BJ (cell line): ENCODE data around the gene CDHR4. TPM values are rescaled to one million over a fixed set of nuclear protein-coding genes. Genes with fewer than 3 reads are reported as not detected.
"Not testable (repeated sequence)": the region's sequence is repeated elsewhere in the genome, so short reads cannot be mapped to it uniquely, and the experiment has no call there.

ENCODE experiments used
- CTCF ChIA-PET: fragments of 350-600 bp; formaldehyde crosslinking; extraction: SDS; loops from one replicate; lab custom pipeline; 2021; ENCODE audit warnings: antibody characterized with exemption, inconsistent platforms; lab: Yijun Ruan, JAX
- POLR2A ChIA-PET: fragments of 300-600 bp; sonication (Branson Sonifier 250); formaldehyde crosslinking; extraction: SDS; loops from one replicate; lab custom pipeline; 2021; ENCODE audit warnings: antibody characterized with exemption; lab: Charles Lee
- DNase-seq: peaks from one replicate; pipeline ENCODE4 v3.0.0-alpha.2; 2011; ENCODE audit warnings: low read depth
- H3K27me3 ChIP-seq: 2 replicates; pipeline ENCODE4 v1.6.0; 2011; ENCODE audit warnings: low read length; ENCODE audit not compliant: control insufficient read depth, insufficient read depth
- H3K36me3 ChIP-seq: 2 replicates; pipeline ENCODE4 v1.5.1; 2011; ENCODE audit warnings: low read length; ENCODE audit not compliant: control insufficient read depth, insufficient read depth
- H3K4me3 ChIP-seq: 2 replicates; pipeline ENCODE4 v1.5.1; 2011; ENCODE audit warnings: low read depth, mild to moderate bottlenecking, control low read depth, low read length
- polyA plus RNA-seq: library from polyadenylated mRNA; depleted of rRNA; stranded (reverse); fragments of >200 nt; gene quantifications from 2 replicates; pipeline ENCODE4 v1.2.3, GENCODE V29; 2011
- TF ChIP-seq, protein P1 (sequence below): IDR thresholded peaks from 2 replicates; pipeline ENCODE4 v1.5.1; 2011; ENCODE audit warnings: low read depth, mild to moderate bottlenecking, control low read depth, inconsistent platforms, low read length, moderate library complexity; ENCODE audit not compliant: insufficient read depth

Gene CDHR4
- polyA plus RNA-seq, 1 experiment: not detected

DNA sequence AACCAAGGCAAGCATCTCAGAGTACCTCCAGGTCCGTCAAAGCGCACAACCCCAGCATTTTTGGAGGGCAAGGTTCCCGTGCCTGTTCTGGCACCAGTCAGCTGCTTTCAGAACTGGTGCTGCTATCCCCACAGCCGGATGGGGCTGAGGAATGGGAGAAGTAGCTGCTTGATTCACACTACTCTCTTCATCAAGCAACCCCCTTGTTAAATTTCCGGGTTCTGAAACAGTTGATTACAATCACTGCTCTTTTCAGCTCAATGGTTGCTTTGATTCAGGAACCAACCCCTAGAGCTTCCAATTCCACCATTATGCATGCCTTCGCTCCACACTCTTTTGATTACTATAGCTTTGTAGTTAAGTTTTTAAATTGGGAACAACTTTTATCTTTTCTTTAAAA is 26.3 kb upstream of the CDHR4 start:
- Histone ChIP-seq H3K27me3 (no peaks in the 10 kb centered on the region), H3K36me3 (peaks cover 5% of the 10 kb centered on the region), H3K4me3 (no peak overlapping the region)
- TF ChIP-seq, protein P1, sequence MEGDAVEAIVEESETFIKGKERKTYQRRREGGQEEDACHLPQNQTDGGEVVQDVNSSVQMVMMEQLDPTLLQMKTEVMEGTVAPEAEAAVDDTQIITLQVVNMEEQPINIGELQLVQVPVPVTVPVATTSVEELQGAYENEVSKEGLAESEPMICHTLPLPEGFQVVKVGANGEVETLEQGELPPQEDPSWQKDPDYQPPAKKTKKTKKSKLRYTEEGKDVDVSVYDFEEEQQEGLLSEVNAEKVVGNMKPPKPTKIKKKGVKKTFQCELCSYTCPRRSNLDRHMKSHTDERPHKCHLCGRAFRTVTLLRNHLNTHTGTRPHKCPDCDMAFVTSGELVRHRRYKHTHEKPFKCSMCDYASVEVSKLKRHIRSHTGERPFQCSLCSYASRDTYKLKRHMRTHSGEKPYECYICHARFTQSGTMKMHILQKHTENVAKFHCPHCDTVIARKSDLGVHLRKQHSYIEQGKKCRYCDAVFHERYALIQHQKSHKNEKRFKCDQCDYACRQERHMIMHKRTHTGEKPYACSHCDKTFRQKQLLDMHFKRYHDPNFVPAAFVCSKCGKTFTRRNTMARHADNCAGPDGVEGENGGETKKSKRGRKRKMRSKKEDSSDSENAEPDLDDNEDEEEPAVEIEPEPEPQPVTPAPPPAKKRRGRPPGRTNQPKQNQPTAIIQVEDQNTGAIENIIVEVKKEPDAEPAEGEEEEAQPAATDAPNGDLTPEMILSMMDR: no peak
- POLR2A ChIA-PET: interaction anchor here (0.6 kb wide), 1 partner anchor 410 kb away, joined by 5 read pairs; no protein-coding TSS in a partner anchor
- DNase-seq: no peak
- CTCF ChIA-PET: interaction anchor here (1.0 to 1.2 kb wide), 2 partner anchors 10 to 23 kb away, joined by 3 to 4 read pairs; partner anchors contain the start of gene INKA1

DNA sequence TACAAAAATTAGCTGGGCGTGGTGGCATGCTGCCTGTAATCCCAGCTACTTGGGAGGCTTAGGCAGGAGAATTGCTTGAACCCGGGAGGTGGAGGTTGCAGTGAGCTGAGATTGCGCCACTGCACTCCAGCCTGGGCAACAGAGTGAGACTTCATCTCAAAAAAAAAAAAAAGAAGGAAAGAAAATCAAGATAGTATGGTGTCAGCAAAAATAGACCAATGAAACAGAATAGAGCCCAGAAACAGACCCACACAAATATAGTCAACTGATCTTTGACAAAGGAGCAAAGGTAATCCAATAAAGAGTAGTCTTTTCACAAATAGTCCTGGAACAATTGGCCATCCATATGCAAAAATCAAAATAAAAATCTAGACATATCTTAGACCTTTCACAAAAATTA is 23.5 kb upstream of the CDHR4 start:
- POLR2A ChIA-PET, H3K36me3 ChIP-seq, DNase-seq, H3K27me3 ChIP-seq, H3K4me3 ChIP-seq: not testable (repeated sequence)
- CTCF ChIA-PET: interaction anchor here (1.0 kb wide), 1 partner anchor 16 kb away, joined by 3 read pairs; no protein-coding TSS in a partner anchor

DNA sequence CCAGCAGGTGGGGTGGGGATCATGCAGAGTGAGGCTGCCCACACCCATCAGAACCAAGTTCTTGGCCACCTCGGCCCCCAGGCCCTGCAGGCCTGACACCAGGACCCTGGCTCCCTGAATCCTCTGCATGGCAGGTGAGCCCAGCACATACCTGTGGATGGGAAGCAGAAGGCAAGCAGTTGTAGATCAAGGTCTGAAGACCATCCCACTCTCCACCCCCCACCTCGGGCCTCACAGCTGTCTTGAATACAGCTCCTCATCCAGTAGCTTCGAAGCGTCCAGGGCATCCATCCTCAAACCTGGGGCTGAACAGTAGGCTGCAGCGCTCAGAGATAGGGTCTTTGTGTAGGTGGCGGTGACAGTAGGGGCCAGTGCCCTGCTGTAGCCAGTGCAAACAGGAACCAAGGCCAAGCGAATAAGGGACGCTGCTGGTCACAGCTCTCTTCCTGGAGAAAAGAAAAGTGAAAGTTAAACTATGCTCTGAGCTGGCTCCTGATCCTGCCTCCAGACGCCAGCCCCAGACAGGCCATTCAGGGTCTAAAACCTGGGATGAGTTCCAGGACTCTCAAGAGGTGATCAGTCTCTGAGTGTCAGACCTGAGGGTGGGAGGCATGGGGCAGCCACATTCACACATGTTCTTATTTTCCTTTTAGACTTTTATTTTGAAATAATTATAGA is 14.0 kb upstream of the CDHR4 start, which contains the start of gene UBA7:
UBA7 (minus strand) TSS at position 457 of the 678 bp plus-strand sequence; CDS start at position 291, 166 bp downstream.
- TF ChIP-seq, protein P1: no peak
- Histone ChIP-seq H3K27me3 (no peaks in the 10 kb centered on the region), H3K4me3 (peak within 1 kb of the TSS; percentile 49), H3K36me3 (peaks cover 9% of the 10 kb centered on the region)
- ChIA-PET POLR2A (no interaction called here), CTCF (interaction anchor here (0.8 to 3.5 kb wide), 4 partner anchors 9 to 142 kb away, joined by 3 to 22 read pairs (median 10); partner anchors contain the start of gene INKA1)
- no peak for DNase-seq

DNA sequence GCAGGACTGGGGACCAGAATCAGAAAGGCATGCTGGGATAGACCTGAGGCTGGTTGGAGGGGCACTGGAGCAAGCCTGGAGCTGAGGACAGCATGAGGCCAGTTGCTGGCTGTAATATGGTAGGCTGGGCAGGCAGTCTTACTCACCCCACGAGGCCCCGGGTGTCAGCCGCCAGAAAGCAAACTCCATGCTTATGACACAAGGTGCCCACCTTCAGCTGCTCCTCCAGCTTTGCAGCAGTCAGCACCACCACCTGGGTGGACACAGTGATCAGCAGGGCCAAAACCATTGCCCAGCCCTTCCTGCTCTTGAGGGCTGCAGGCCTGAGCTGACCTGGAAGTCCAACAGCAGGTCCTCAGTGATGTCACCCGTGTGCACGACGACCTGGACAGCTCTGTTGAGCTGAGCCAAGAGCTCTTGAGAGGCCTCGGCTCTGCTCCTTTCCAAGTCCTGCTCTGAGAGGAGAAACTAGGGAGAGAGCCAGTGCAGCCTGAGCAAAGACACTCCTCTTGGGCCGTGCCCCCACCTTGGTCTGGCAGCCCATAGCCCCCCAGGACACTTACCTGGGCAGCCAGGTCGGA is 13.3 kb upstream of the CDHR4 start:
- no peaks in the 10 kb centered on the region for H3K27me3 ChIP-seq
- POLR2A ChIA-PET: no interaction called here
- CTCF ChIA-PET: interaction anchor here (0.8 to 3.5 kb wide), 4 partner anchors 8 to 141 kb away, joined by 3 to 22 read pairs (median 10); partner anchors contain the start of gene INKA1

DNA sequence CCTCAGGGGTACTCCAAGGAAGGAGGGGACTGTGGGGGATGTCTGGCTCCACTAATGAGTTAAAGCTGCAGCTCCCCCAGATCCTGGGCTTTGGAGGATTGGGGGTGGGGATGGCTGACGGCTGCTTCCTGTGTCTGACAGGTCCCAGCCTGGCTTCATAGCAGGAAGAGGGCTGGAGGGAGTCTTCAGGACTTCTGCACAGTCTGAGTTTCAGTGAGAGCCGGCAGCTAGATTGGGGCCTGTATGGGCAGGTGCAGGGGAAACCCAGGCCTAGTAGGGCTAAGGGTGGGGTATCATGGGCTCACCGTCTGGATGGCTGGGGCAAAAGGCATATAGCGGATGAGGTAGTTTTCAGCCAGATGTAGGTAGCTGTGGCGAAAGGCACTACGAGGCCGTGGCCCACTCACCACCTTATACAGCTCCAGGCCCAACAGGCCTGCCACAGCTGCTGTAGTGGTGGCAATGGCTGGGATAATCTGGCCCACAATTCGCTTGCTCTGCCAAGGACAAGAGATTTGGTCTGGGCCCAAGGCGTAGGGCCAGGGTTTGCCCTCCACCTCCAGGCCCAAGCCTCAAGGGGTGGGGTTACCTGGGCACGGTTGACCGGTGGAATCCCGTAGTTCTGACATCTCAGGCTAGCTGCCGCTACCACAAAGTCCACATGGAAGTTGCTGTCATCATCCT is 7.9 kb upstream of the CDHR4 start:
- CTCF ChIA-PET: interaction anchor here (13.4 kb wide), 1 partner anchor 30 kb away, joined by 287 read pairs; no protein-coding TSS in a partner anchor
- POLR2A ChIA-PET: no interaction called here
- no peaks in the 10 kb centered on the region for H3K27me3 ChIP-seq
- TF ChIP-seq, protein P1: no peak
- peaks cover 9% of the 10 kb centered on the region for H3K36me3 ChIP-seq
- no peak overlapping the region for H3K4me3 ChIP-seq
- DNase-seq: no peak

More for the DNA sequence above, 13.3 kb upstream of the CDHR4 start:
- Histone ChIP-seq H3K36me3 (peaks cover 9% of the 10 kb centered on the region), H3K4me3 (peak overlapping the region; percentile 49)
- TF ChIP-seq, protein P1: no peak
- no peak for DNase-seq
